B cell (primary cell): Measurements from ENCODE around the gene MBD3. TPM values are rescaled to one million over a fixed set of nuclear protein-coding genes. Genes with fewer than 3 reads are reported as not detected.

Experiments used
- ATAC-seq: fragments of 200-7000 bp; cut with Tn5 transposase; one replicate; pipeline ENCODE4 v1.10.0; 2021; ENCODE audit warnings: low read depth, mild to moderate bottlenecking, moderate number of reproducible peaks, moderate library complexity
- CTCF ChIA-PET: fragments of 350-600 bp; sonication (Branson Sonifier 250); formaldehyde crosslinking; loops from one replicate; lab custom pipeline; 2021; ENCODE audit warnings: antibody characterized with exemption, inconsistent platforms; lab: Charles Lee
- POLR2A ChIA-PET: fragments of 350-600 bp; sonication (Branson Sonifier 250); formaldehyde crosslinking; loops from one replicate; lab custom pipeline; 2021; ENCODE audit warnings: antibody characterized with exemption; lab: Charles Lee
- DNase-seq: peaks from one replicate; pipeline ENCODE4 v3.0.0; 2013
- H2AFZ ChIP-seq: 2 replicates; pipeline ENCODE4 v1.6.1; 2012; ENCODE audit warnings: mild to moderate bottlenecking, low read depth, low read length; ENCODE audit not compliant: insufficient read depth, poor library complexity, severe bottlenecking
- H3K27ac ChIP-seq, 2 donors: 1 replicate in 1 of 2; 2 replicates in 1 of 2; pipeline ENCODE4 v1.5.1; 2012 to 2013; ENCODE audit warnings: low read length in 2 of 2, mild to moderate bottlenecking in 2 of 2, moderate library complexity in 1 of 2
- H3K27me3 ChIP-seq, 4 experiments: fragments of 200-600 bp in 1 of 4; sonication (generic) in 1 of 4; replicated peaks in 1 of 4; 1 replicate in 2 of 4; 2 replicates in 2 of 4; pipeline versions ENCODE4 v1.6.1 to v1.7.0; 2013 to 2016; ENCODE audit warnings: low read length in 3 of 4, mild to moderate bottlenecking in 2 of 4, mixed read lengths in 1 of 4, moderate library complexity in 1 of 4; ENCODE audit not compliant: insufficient read depth in 4 of 4, control insufficient read depth in 3 of 4; ENCODE audit errors: control extremely low read depth in 1 of 4
- H3K36me3 ChIP-seq, 2 experiments: replicated peaks in 1 of 2; 1 replicate in 1 of 2; 2 replicates in 1 of 2; pipeline versions ENCODE4 v1.6.1 to v1.7.1; 2013; ENCODE audit warnings: low read length in 1 of 2; ENCODE audit not compliant: insufficient read depth in 2 of 2, control insufficient read depth in 1 of 2; ENCODE audit errors: control extremely low read depth in 1 of 2, extremely low read depth in 1 of 2
- H3K4me1 ChIP-seq, 2 donors: fragments of 200-600 bp in 1 of 2; sonication (generic) in 1 of 2; 1 replicate in 1 of 2; 2 replicates in 1 of 2; pipeline versions ENCODE4 v1.5.1 to v1.6.1; 2013 to 2017; ENCODE audit warnings: low read length in 2 of 2; ENCODE audit not compliant: control insufficient read depth in 2 of 2, insufficient read depth in 2 of 2
- H3K4me2 ChIP-seq: replicated peaks from 2 replicates; pipeline ENCODE3; 2012; ENCODE audit warnings: mild to moderate bottlenecking, low read depth, low read length; ENCODE audit not compliant: poor library complexity, severe bottlenecking
- H3K4me3 ChIP-seq, 5 experiments: fragments of 200-600 bp in 1 of 5; sonication (generic) in 1 of 5; 1 replicate in 3 of 5; 2 replicates in 2 of 5; pipeline versions ENCODE4 v1.5.1 to v1.7.0; 2011 to 2016; ENCODE audit warnings: low read length in 4 of 5, mild to moderate bottlenecking in 4 of 5, low read depth in 2 of 5, control low read depth in 1 of 5, moderate library complexity in 1 of 5; ENCODE audit not compliant: insufficient read depth in 1 of 5; ENCODE audit errors: control extremely low read depth in 1 of 5, extremely low read depth in 1 of 5
- H3K79me2 ChIP-seq: fragments of 200-600 bp; sonication (generic); one replicate; pipeline ENCODE4 v1.6.0; 2016; ENCODE audit warnings: low read length; ENCODE audit not compliant: control insufficient read depth, insufficient read depth
- H3K9ac ChIP-seq: fragments of 200-600 bp; sonication (generic); 2 replicates; pipeline ENCODE4 v1.6.1; 2017; ENCODE audit warnings: mild to moderate bottlenecking, low read length, moderate library complexity
- H3K9me3 ChIP-seq, 3 donors: one replicate each; pipeline versions ENCODE4 v1.6.1 to v1.7.1; 2013; ENCODE audit warnings: low read length in 2 of 3; ENCODE audit not compliant: control insufficient read depth in 2 of 3, insufficient read depth in 1 of 3; ENCODE audit errors: control extremely low read depth in 1 of 3
- H4K20me1 ChIP-seq: 2 replicates; pipeline ENCODE4 v1.6.0; 2012; ENCODE audit warnings: mild to moderate bottlenecking, low read length; ENCODE audit not compliant: insufficient read depth, control insufficient read depth, poor library complexity, severe bottlenecking
- H3K27ac Mint-ChIP-seq: one replicate; pipeline ENCODE4 v1.8.0; 2021; ENCODE audit warnings: mixed read lengths
- H3K27me3 Mint-ChIP-seq: one replicate; pipeline ENCODE4 v1.8.0; 2021; ENCODE audit warnings: mixed read lengths
- H3K4me1 Mint-ChIP-seq: one replicate; pipeline ENCODE4 v1.8.0; 2021; ENCODE audit warnings: mixed read lengths
- H3K4me3 Mint-ChIP-seq: one replicate; pipeline ENCODE4 v1.8.0; 2021; ENCODE audit warnings: mixed read lengths
- H3K9me3 Mint-ChIP-seq: one replicate; pipeline ENCODE4 v1.8.0; 2022; ENCODE audit warnings: mixed read lengths; ENCODE audit not compliant: insufficient read depth
- EZH2 ChIP-seq: IDR thresholded peaks from 2 replicates; pipeline ENCODE4 v1.6.1; 2012; ENCODE audit warnings: borderline replicate concordance, low read depth, mild to moderate bottlenecking, moderate library complexity, low read length; ENCODE audit not compliant: insufficient read depth, poor library complexity, severe bottlenecking
- WGBS: methylation state at CpG from one replicate; pipeline ENCODE4 v1.1.5; 2013; ENCODE audit warnings: missing lambda C conversion rate; ENCODE audit not compliant: insufficient coverage; 5-methylcytosine and 5-hydroxymethylcytosine counted together
- intact Hi-C: fragments of 100-400 bp; cut with micrococcal nuclease; formaldehyde crosslinking; loops from one replicate; pipeline ENCODE4 v1.10.0; 2022
- polyA plus RNA-seq: library from polyadenylated mRNA; depleted of rRNA; stranded (reverse); fragments of >200 nt; gene quantifications from 2 replicates; pipeline ENCODE4 v1.2.3, GENCODE V29; 2012
- total RNA-seq, 2 donors: library from RNA; stranded (reverse); fragments of 120-200 nt in 1 of 2; gene quantifications; 1 replicate in 1 of 2; 2 replicates in 1 of 2; pipeline versions ENCODE4 v1.2.3 to v1.2.4, GENCODE V29; 2013 to 2022
- TF ChIP-seq, protein P1 (sequence below): fragments of 200-600 bp; IDR thresholded peaks from one replicate; pipeline ENCODE4 v1.8.0; 2022; ENCODE audit warnings: antibody characterized with exemption, mild to moderate bottlenecking

The MBD3 gene
- total and polyA plus RNA-seq, 2 donors (not counting 1 experiment from before 2014, with no cell fraction given), result 48.1 to 84.6 TPM

- H2AFZ ChIP-seq, result no peak overlapping the region
- H3K9me3 Mint-ChIP-seq, result no peaks in the 10 kb centered on the region
- H3K4me1 Mint-ChIP-seq, result peaks cover 5% of the 10 kb centered on the region
- H3K36me3 ChIP-seq, result no peaks in the 10 kb centered on the region
- H3K4me1 ChIP-seq, result peaks cover 2 to 6% of the 10 kb centered on the region in 2 donors
- no peak for TF ChIP-seq EZH2
- TF ChIP-seq, protein P1, sequence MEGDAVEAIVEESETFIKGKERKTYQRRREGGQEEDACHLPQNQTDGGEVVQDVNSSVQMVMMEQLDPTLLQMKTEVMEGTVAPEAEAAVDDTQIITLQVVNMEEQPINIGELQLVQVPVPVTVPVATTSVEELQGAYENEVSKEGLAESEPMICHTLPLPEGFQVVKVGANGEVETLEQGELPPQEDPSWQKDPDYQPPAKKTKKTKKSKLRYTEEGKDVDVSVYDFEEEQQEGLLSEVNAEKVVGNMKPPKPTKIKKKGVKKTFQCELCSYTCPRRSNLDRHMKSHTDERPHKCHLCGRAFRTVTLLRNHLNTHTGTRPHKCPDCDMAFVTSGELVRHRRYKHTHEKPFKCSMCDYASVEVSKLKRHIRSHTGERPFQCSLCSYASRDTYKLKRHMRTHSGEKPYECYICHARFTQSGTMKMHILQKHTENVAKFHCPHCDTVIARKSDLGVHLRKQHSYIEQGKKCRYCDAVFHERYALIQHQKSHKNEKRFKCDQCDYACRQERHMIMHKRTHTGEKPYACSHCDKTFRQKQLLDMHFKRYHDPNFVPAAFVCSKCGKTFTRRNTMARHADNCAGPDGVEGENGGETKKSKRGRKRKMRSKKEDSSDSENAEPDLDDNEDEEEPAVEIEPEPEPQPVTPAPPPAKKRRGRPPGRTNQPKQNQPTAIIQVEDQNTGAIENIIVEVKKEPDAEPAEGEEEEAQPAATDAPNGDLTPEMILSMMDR, result no peak
- H4K20me1 ChIP-seq, result no peaks in the 10 kb centered on the region
- H3K79me2 ChIP-seq, result no peaks in the 10 kb centered on the region
- POLR2A ChIA-PET, result interaction anchor here (0.6 kb wide), 1 partner anchor 834 kb away, joined by 6 read pairs; no protein-coding TSS in a partner anchor
- no peak for ATAC-seq
- H3K9ac ChIP-seq, result no peak overlapping the region
- peaks cover 40% of the 10 kb centered on the region for H3K27me3 Mint-ChIP-seq
- no peak overlapping the region for H3K27ac ChIP-seq
- CTCF ChIA-PET, result no interaction called here
- H3K4me3 ChIP-seq, result no peak overlapping the region
- WGBS, result 89% methylated on average over 15 of the region's 16 CpGs
- intact Hi-C loops, result no loop called here
- no peak overlapping the region for H3K27ac Mint-ChIP-seq
- DNase-seq, result no peak
- H3K4me2 ChIP-seq, result no peak overlapping the region
- no peak overlapping the region for H3K4me3 Mint-ChIP-seq
- peaks cover 0 to 29% (median 8%) of the 10 kb centered on the region in 4 experiments for H3K27me3 ChIP-seq
- H3K9me3 ChIP-seq, result peaks cover 0 to 4% (median 0%) of the 10 kb centered on the region in 3 donors
Observed at GRCh38 chr19:1529430-1529816, 63.2 kb downstream of the MBD3 start.

- H3K79me2 ChIP-seq, result no peaks in the 10 kb centered on the region
- peaks cover 0 to 30% (median 9%) of the 10 kb centered on the region in 4 experiments for H3K27me3 ChIP-seq
- ChIA-PET POLR2A (interaction anchor here (0.6 kb wide), 1 partner anchor 835 kb away, joined by 6 read pairs; no protein-coding TSS in a partner anchor), CTCF (no interaction called here)
- Mint-ChIP-seq H3K9me3 (no peaks in the 10 kb centered on the region), H3K27ac (no peak overlapping the region), H3K4me3 (no peak overlapping the region), H3K27me3 (peaks cover 42% of the 10 kb centered on the region), H3K4me1 (peaks cover 7% of the 10 kb centered on the region)
- H3K4me2 ChIP-seq, result no peak overlapping the region
- H3K36me3 ChIP-seq, result no peaks in the 10 kb centered on the region
- peaks cover 3 to 8% of the 10 kb centered on the region in 2 donors for H3K4me1 ChIP-seq
- peaks cover 0 to 4% (median 0%) of the 10 kb centered on the region in 3 donors for H3K9me3 ChIP-seq
- H3K9ac ChIP-seq, result no peak overlapping the region
- intact Hi-C loops, result no loop called here
- no peaks in the 10 kb centered on the region for H4K20me1 ChIP-seq
- no peak overlapping the region for H3K27ac ChIP-seq
- 83% methylated on average over 18 of the region's 23 CpGs for WGBS
- no peak for TF ChIP-seq EZH2
- TF ChIP-seq, protein P1, result no peak
- ATAC-seq (no peak), DNase-seq (no peak)
- no peak overlapping the region for H2AFZ ChIP-seq
- H3K4me3 ChIP-seq, result no peak overlapping the region
Observed at GRCh38 chr19:1528596-1529429, 63.9 kb downstream of the MBD3 start.
